Fibroblast of lung (primary cell): ENCODE data around the gene UHRF1. TPM values are rescaled to one million over a fixed set of nuclear protein-coding genes. Genes with fewer than 3 reads are reported as not detected.

Source experiments
- DNase-seq, 2 donors: peaks; one replicate each; pipeline versions ENCODE4 v3.0.0 to v3.0.0-alpha.2; 2010; ENCODE audit warnings: low read depth in 2 of 2
- H2AFZ ChIP-seq: 2 replicates; pipeline ENCODE4 v1.5.1; 2012; ENCODE audit warnings: low read length, control low read depth, inconsistent platforms
- H3K27ac ChIP-seq: 2 replicates; pipeline ENCODE4 v1.5.1; 2011; ENCODE audit warnings: low read length, control low read depth; ENCODE audit not compliant: insufficient read depth
- H3K27me3 ChIP-seq: 2 replicates; pipeline ENCODE4 v1.5.1; 2011; ENCODE audit warnings: mild to moderate bottlenecking, low read length; ENCODE audit not compliant: control insufficient read depth, insufficient read depth
- H3K36me3 ChIP-seq: 2 replicates; pipeline ENCODE4 v1.5.1; 2011; ENCODE audit warnings: low read length; ENCODE audit not compliant: control insufficient read depth, insufficient read depth
- H3K4me1 ChIP-seq: 2 replicates; pipeline ENCODE4 v1.5.1; 2011; ENCODE audit warnings: low read length; ENCODE audit not compliant: control insufficient read depth, insufficient read depth; ENCODE audit errors: extremely low read depth
- H3K4me2 ChIP-seq: 2 replicates; pipeline ENCODE4 v1.5.1; 2011; ENCODE audit warnings: low read length, control low read depth; ENCODE audit not compliant: insufficient read depth; ENCODE audit errors: extremely low read depth
- H3K4me3 ChIP-seq, 4 experiments: fragments of 200-600 bp in 1 of 4; sonication (generic) in 1 of 4; replicated peaks in 1 of 4; 2 replicates each; pipeline ENCODE4 v1.5.1; 2011 to 2016; ENCODE audit warnings: low read length in 4 of 4, low read depth in 3 of 4, mild to moderate bottlenecking in 3 of 4, control low read depth in 2 of 4, inconsistent platforms in 1 of 4, mixed read lengths in 1 of 4; ENCODE audit not compliant: insufficient read depth in 1 of 4; ENCODE audit errors: control extremely low read depth in 1 of 4
- H3K79me2 ChIP-seq: 2 replicates; pipeline ENCODE4 v1.5.1; 2012; ENCODE audit warnings: mild to moderate bottlenecking, low read length, inconsistent platforms; ENCODE audit not compliant: control insufficient read depth, insufficient read depth
- H3K9ac ChIP-seq: 2 replicates; pipeline ENCODE4 v1.5.1; 2011; ENCODE audit warnings: mild to moderate bottlenecking, low read length, control low read depth; ENCODE audit not compliant: insufficient read depth
- H3K9me3 ChIP-seq: 2 replicates; pipeline ENCODE4 v1.5.1; 2012; ENCODE audit warnings: low read depth, low read length; ENCODE audit not compliant: control insufficient read depth, insufficient read depth
- H4K20me1 ChIP-seq: 2 replicates; pipeline ENCODE4 v1.5.1; 2011; ENCODE audit warnings: low read length; ENCODE audit not compliant: control insufficient read depth, insufficient read depth; ENCODE audit errors: extremely low read depth
- EZH2 ChIP-seq: IDR thresholded peaks from 2 replicates; pipeline ENCODE4 v1.5.1; 2012; ENCODE audit warnings: low read length, control low read depth, mild to moderate bottlenecking; ENCODE audit errors: missing control alignments
- polyA plus RNA-seq, 2 donors: library from polyadenylated mRNA; depleted of rRNA in 1 of 2; stranded (reverse) in 1 of 2; unstranded in 1 of 2; fragments of >200 nt; gene quantifications; 2 replicates each; pipeline ENCODE4 v1.2.1, GENCODE V29; 2011 to 2012; ENCODE audit warnings: missing spikeins in 1 of 2
- total RNA-seq: library from RNA; depleted of rRNA; stranded (reverse); fragments of >200 nt; gene quantifications from 2 replicates; pipeline ENCODE4 v1.2.1, GENCODE V29; 2014
- TF ChIP-seq, protein P1 (sequence below), 2 donors: IDR thresholded peaks in 1 of 2; conservative IDR thresholded peaks in 1 of 2; 1 replicate in 1 of 2; 2 replicates in 1 of 2; pipeline ENCODE4 v1.5.1; 2011 to 2012; ENCODE audit warnings: low read length in 2 of 2, control low read depth in 1 of 2, inconsistent platforms in 1 of 2, low read depth in 1 of 2, mild to moderate bottlenecking in 1 of 2

The UHRF1 gene
- total and polyA plus RNA-seq, 2 donors (not counting 1 experiment from before 2014, with no cell fraction given): 11.6 to 15.0 TPM

DNA sequence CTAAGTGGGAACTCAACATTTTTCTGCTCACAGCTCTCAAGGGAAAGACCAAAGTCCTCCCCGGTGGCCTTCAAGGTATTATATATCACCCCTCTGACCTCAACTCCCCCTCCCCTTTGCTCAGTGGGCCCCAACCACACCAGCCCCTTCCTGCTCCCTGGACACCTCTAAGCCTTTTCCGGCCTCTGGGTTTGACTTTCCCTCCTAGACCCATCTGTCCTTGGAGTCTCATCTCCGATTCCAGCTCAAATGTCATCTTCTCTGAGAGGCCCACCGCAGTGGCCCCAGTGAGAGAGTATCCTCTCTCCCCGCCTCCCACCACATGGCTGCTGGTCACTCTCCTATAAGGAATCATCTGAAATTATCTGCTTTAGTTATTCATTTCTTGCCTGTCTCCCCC lies 941 bp upstream of the UHRF1 start:
- Histone ChIP-seq H4K20me1 (no peaks in the 10 kb centered on the region), H3K4me3 (no peak overlapping the region), H3K27ac (no peak overlapping the region), H3K79me2 (peaks cover 23% of the 10 kb centered on the region), H3K36me3 (peaks cover 2% of the 10 kb centered on the region), H3K9me3 (no peaks in the 10 kb centered on the region), H3K27me3 (no peaks in the 10 kb centered on the region), H3K4me1 (peaks cover 16% of the 10 kb centered on the region), H3K4me2 (no peak overlapping the region), H2AFZ (no peak overlapping the region), H3K9ac (no peak overlapping the region)
- DNase-seq: no peak
- no peak for TF ChIP-seq EZH2
- TF ChIP-seq, protein P1, sequence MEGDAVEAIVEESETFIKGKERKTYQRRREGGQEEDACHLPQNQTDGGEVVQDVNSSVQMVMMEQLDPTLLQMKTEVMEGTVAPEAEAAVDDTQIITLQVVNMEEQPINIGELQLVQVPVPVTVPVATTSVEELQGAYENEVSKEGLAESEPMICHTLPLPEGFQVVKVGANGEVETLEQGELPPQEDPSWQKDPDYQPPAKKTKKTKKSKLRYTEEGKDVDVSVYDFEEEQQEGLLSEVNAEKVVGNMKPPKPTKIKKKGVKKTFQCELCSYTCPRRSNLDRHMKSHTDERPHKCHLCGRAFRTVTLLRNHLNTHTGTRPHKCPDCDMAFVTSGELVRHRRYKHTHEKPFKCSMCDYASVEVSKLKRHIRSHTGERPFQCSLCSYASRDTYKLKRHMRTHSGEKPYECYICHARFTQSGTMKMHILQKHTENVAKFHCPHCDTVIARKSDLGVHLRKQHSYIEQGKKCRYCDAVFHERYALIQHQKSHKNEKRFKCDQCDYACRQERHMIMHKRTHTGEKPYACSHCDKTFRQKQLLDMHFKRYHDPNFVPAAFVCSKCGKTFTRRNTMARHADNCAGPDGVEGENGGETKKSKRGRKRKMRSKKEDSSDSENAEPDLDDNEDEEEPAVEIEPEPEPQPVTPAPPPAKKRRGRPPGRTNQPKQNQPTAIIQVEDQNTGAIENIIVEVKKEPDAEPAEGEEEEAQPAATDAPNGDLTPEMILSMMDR (conservative IDR thresholded peaks at IDR 0.05 in 1 of 2, IDR thresholded peaks at IDR 0.05 in 1 of 2; ENCODE audit: low read depth in 1 of 2, low read length in 2 of 2): no peak

DNA sequence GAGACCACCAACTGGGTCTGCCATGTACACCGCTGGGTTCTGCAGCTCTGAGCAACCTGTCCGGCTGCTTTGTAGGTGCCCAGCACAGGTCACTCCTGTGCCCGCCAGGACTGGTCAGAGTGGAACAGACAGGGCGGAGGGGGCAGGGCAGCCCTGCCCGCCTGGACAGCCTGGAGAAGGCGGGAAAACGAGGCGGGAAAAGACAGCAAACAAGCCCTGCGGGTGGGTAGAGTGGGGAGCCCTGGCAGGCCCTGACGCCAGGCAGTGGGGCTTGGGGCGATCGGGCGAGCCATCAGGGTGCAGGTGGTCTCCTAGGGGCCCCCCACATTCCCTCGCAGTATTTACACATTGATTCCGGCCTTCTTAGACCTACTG lies 533 bp upstream of the UHRF1 start:
- TF ChIP-seq EZH2: no peak
- TF ChIP-seq, protein P1 (conservative IDR thresholded peaks at IDR 0.05 in 1 of 2, IDR thresholded peaks at IDR 0.05 in 1 of 2; ENCODE audit: low read depth in 1 of 2, low read length in 2 of 2): no peak
- peaks cover 16% of the 10 kb centered on the region for H3K4me1 ChIP-seq
- no peak overlapping the region for H3K27ac ChIP-seq
- peaks cover 27% of the 10 kb centered on the region for H3K79me2 ChIP-seq
- H3K27me3 ChIP-seq: no peaks in the 10 kb centered on the region
- peaks cover 2% of the 10 kb centered on the region for H3K36me3 ChIP-seq
- no peak for DNase-seq
- no peak overlapping the region for H3K4me3 ChIP-seq
- no peak overlapping the region for H3K4me2 ChIP-seq
- no peak overlapping the region for H2AFZ ChIP-seq
- H4K20me1 ChIP-seq: no peaks in the 10 kb centered on the region
- no peaks in the 10 kb centered on the region for H3K9me3 ChIP-seq
- peak overlapping the region; percentile 8 for H3K9ac ChIP-seq

DNA sequence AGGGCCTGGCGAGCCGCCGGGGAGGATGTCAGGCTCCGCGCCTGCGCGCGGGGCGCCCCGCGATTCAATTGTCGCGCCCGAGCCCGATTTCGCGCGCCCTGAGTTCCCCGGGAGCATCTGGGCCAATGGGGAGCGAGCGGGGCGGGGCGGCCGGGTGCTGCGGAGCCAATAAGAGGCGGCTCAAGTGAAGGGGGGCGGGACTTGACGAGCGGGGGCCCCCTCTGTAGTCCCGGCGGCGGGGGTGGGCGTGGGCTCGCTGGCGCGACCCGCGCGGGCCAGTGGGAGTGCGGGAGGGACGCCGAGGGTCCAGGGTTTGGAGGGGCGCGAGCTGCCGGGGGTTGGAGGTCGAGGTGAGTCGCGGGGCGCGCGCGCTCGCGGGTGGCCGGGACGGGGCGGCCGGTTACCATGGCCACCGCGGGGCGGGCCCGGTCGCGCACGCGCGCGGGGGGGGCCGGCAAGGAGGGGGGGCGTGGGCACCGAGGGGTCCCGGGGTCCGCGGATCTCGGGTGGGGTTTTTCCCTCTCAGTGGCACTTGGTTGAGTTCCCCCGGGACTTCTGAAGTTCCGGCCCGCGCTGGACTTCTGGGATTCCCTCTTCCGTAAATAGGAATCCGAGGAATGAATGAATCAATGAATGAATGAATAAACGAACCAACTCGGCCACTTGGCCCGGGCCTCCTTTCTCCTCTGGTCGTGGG lies 744 bp downstream of the UHRF1 start:
- H3K9me3 ChIP-seq: no peaks in the 10 kb centered on the region
- H3K36me3 ChIP-seq: peaks cover 11% of the 10 kb centered on the region
- H3K9ac ChIP-seq: peak overlapping the region; percentile 78
- peak overlapping the region; percentile 53 to 64 (median 53) for H3K4me3 ChIP-seq
- peaks cover 40% of the 10 kb centered on the region for H3K79me2 ChIP-seq
- peak overlapping the region; percentile 90 for H3K27ac ChIP-seq
- TF ChIP-seq, protein P1 (conservative IDR thresholded peaks at IDR 0.05 in 1 of 2, IDR thresholded peaks at IDR 0.05 in 1 of 2; ENCODE audit: low read depth in 1 of 2, low read length in 2 of 2): no peak
- no peak for TF ChIP-seq EZH2
- no peaks in the 10 kb centered on the region for H3K27me3 ChIP-seq
- H3K4me2 ChIP-seq: peak overlapping the region; percentile 100
- peak; percentile 81 to 88 for DNase-seq
- no peaks in the 10 kb centered on the region for H4K20me1 ChIP-seq
- no peak overlapping the region for H2AFZ ChIP-seq
- H3K4me1 ChIP-seq: peaks cover 25% of the 10 kb centered on the region
